ENCODE results near the gene HTR3B.

Gene HTR3B

DNA sequence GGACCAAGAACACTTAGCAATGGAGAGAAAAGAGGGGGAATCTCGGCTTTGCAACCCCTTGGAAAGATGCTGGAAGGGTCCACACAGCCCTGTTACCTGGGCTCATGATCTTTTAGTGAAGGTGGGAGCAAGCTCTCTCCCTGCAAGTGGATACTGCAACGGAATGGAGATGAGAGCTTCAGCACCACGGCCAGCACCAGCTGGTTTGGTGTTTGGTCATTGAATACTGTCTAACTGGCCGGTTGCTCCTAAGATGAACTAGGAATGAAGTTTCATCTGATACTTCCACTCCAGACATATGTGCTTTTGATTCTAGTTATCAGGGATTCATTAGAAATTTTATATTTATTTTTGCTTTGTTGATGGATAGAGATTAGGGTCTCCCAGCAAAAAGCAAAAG is 86.6 kb downstream of the HTR3B start:
- no peak for DNase-seq (ENCODE audit: low read depth)

DNA sequence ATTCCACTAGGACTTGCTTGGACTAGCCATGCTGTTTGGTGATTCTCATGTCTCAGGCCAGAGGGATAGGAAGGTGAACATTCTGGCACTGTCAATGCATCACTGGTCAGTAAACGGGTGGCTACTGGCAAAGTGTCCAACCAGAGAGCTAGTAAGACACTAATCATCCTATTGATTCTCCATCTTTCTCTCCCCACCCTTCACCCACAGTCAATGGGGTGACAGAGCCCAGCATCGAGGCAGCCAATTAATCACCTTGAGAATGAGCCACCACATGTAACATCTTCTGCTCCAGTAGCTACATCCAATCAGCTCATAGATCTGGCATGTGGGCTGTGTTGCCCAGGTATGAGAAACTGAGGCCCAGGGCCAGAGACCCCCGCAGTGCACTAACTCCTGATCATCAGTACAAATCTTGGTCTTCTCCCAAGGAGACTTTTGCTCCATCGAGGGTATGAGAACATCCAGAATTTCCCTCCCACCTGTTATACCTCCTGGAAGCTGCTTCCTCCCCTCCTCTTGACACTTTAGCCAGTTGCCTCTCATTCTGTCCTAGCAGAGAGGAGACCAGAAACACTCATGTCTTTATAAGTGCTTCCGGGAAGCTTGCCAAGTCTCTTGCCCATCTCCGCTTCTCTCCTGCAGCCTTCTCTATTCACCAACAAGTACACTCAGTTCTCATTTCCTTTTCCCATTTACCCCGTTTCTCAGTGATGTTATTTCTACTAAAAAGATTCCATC is 87.3 kb downstream of the HTR3B start:
- no peak for DNase-seq (ENCODE audit: low read depth)

DNA sequence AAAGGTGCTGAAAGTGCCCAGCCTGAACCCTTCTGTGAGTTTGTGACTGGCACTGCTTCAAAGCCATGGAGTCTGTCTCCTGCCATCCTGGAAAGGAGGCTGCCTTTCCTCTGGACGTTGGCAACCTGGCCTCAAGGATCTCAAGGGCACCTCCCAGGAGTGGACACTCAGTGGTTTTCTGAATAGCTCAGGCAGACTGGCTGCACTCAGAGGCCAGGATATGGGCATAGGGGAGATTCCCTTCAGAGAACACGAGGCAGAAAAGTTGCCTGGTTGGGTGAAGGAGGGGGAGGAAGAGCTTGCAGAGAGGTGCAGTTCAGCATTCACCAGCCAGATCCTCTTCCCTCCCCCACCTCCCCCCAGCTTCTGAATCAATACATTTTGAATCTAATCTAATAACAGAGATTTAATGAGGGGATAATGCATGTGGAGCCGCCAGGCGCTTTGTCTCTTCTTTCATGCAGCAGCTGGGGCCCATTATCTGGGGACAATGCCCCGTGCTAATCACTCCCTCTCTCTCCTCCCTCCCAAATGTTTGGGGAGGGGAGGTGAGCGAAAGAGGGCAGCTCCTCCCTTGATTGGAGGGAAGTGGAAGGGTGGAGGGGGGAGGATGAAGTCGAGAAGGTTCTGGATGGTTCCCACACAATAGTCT is 88.0 kb downstream of the HTR3B start:
- no peak for DNase-seq (ENCODE audit: low read depth)

DNA sequence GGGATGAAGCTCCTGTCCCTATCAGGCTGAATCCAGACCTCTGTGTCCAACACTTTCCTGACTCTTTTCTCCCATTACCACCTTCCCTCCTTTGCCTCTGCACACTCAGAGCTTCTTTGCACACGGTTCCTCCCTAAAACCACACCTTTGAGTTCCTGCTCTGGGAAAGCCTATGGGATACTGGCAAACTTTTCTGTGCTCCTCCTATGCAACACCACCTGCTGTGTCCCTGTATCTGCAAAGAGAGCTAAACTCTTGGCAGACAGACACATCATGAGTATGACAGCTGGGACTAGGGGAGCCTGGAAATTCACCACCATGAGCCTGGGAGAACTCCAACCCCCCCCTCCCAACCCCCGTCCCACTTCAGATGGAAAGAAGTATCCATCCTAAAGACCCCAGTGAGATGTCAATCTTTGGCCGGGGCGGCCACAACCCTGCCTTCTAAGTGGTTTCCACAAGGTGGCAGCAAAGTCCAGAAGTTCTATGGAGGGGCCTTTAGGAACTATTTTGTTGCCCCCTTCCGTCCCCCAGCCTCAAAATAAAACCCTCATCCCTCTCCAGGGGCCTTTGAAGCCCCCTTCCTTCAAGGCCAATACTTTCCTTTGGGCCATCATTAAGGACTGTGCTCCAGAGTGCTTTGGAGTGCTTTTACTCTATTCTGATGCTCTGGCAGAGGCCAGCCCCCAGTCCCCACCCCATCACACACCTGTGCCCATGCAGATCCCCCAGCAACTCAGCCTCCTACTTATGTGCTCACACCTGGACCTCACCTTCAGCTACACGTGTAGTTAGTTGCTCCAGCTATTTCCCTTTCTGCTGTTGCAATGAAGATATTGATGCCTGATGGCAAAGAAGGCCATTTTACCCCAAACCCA is 89.7 kb downstream of the HTR3B start:
- no peak for DNase-seq (ENCODE audit: low read depth)
